Measurements from ENCODE around the gene CYP2C19.
"Not testable (repeated sequence)": the region's sequence is repeated elsewhere in the genome, so short reads cannot be mapped to it uniquely, and the experiment has no call there.

CYP2C19 gene

GRCh38 chr10:94762393-94762792 lies at the start of gene CYP2C19:
Gene CYP2C19 (plus strand): TSS chr10:94762681. CDS start chr10:94762706, 25 bp downstream.
- DNase-seq (ENCODE audit: low spot score) = no peak

GRCh38 chr10:94725871-94726270 lies 36.6 kb upstream of the CYP2C19 start:
- no peak for DNase-seq (ENCODE audit: low spot score)

DNA sequence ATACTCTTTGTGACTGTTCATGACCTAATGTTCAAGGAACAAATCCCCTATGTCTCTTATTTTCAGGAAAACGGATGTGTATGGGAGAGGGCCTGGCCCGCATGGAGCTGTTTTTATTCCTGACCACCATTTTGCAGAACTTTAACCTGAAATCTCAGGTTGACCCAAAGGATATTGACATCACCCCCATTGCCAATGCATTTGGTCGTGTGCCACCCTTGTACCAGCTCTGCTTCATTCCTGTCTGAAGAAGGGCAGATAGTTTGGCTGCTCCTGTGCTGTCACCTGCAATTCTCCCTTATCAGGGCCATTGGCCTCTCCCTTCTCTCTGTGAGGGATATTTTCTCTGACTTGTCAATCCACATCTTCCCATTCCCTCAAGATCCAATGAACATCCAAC lies 27.3 kb upstream of the CYP2C19 start:
- no peak for DNase-seq (ENCODE audit: low spot score)

DNA sequence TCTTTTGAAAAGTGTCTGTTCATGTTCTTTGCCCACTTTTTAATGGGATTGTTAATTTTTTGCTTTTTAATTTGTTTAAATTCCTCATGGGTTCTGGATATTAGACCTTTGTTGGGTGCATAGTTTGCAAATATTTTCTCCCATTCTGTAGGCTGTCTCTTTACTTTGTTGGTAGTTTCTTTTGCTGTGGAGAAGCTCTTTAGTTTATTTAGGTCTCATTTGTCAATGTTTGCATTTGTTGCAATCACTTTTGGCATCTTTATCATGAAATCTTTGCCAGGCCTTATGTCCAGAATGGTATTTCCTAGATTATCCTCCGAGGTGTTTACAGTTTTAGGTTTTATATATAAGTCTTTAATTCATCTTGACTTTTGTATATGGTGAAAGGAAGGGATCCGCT lies 23.9 kb upstream of the CYP2C19 start:
- no peak for DNase-seq (ENCODE audit: low spot score)

DNA sequence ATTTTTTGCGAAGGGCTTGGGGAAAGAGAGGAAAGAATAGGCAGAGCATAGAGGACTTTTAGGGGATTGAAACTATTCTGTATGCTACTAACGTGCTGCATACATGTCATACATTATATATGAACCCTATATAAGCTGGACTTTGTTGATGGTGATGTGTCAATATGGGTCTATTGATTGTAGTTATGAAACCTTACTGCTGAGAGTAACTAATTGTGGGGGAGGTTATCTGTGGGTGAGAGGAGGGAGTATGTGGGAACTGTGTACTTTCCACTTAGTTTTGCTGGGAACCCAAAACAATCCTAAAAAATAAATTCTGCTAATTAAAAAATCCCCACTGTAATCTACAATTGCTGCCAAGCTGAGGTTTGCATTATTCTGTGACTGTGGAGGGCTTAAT lies 15.3 kb upstream of the CYP2C19 start:
- no peak for DNase-seq (ENCODE audit: low spot score)

DNA sequence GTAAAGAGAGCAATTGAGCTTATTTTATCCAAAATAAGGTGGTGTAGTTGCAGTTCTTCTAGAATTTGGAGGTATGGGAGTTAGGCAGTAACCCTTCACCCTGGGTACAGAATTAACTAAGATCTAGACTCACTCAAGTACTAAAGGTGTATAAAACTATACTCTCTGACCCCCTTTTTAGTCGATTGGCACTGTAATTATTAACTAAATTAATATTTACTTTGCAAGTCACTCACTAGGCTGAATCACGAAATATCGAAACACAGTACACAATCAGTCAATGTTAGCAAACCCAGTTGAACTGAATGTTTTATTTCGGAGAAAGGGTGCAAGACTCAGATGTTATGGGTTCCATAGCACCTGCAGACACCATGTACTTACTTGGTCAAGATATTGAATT lies 14.6 kb upstream of the CYP2C19 start:
- no peak for DNase-seq (ENCODE audit: low spot score)

GRCh38 chr10:94757916-94758315 lies 4.6 kb upstream of the CYP2C19 start:
- DNase-seq (ENCODE audit: low spot score) = no peak

DNA sequence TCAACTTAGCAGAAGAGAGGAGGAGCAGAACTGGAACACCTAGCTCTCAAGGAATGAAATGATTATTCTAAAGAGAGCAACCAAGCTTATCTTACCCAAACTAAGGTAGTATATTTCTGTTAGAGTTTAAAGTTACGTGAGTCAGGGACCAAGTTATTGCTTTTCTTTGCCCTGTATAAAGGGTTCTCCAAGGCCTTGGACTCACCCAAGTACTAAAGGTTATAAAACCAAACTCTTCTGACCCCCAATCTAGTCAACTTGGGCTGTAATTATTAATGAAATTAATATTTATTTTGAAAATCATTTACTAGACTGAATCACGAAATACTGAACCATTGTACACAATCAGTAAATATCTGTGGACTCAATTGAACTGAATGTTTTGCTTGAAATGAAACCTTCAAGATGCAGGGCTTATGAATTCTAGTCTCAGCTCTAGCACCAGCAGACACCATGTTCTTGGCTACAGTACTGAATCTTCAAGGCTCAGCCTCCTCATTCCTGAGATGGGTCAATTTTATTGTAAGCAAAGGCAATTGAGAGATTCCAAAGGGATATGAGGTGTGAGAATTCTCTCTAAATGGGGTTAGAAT lies 1.8 kb upstream of the CYP2C19 start:
- DNase-seq (ENCODE audit: low spot score) = no peak

DNA sequence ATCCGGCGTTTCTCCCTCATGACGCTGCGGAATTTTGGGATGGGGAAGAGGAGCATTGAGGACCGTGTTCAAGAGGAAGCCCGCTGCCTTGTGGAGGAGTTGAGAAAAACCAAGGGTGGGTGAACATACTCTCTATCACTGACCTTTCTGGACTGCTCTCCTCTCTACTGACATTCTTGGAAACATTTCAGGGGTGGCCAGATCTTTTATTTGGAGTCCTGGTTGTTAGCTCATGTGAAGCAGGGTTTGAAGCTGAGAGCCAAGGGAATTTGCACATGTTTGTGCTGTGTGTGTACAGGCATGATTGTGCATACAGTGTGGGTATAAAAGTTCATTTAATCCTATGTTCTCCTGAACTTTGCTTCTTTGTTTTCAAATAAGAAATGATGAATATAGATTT lies 12.9 kb downstream of the CYP2C19 start:
- not testable (repeated sequence) for DNase-seq (ENCODE audit: low spot score)

DNA sequence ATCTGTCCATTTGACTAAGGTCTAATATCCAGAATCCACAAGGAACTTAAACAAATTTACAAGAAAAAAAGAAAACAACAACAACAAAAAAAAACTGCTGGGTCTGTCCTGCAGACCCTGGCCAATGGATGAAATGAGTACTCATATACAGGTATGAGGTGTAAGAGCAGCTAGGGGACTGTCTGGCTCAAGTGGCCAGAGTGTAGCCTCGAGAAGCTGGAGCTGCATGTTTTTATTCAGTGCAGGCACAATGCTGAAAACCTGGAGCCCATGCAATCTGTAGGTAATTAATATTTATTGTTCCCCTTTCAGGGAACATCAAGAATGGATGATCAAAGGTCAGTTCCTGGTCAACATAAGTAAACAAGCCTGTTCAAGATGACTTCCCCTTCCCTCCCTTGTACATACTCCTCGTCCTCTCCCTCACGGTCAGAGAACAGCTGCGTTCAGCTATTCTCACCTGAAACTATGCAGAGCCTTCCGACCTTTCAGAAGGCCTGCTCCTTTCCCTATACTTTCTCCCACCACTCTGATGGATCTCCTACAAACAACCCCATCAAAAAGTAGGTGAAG lies 15.5 kb downstream of the CYP2C19 start:
- DNase-seq (ENCODE audit: low spot score) = no peak

DNA sequence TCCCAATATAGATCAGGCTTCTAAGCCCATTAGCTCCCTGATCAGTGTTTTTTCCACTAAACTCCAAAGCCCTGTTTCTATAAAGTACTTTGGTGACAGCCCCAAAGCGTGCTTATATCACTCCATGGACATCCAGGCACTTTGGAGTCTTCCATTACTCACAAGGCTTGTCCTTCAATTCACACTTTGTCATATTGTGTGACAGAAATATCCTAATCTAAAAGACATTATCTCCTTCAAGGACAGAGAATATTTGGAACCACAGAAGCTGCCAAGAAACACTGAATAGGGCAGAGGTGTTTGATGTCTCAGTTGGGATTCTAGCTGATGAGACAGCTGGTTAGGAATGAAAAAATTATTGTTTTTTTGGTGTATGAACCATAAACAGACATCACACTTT lies 18.4 kb downstream of the CYP2C19 start:
- no peak for DNase-seq (ENCODE audit: low spot score)

DNA sequence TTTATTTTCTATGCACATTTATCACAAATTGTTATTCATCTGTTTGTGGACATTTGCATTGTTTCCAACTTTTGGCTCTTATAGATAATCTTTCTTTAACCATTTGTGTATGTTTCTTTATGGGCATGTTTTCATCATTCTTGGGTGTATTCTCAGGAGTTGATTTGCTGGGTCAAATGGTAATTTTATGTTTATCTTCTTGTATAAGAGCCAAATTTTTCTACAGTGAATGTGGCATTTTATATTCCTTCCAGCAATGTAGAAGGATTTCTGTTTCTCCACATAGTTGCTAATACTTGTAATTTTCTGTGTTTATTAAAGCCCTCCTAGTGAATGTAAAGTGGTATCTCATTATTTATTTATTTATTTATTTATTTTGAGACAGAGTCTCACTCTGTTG lies 21.8 kb downstream of the CYP2C19 start:
- no peak for DNase-seq (ENCODE audit: low spot score)

GRCh38 chr10:94785211-94785610 lies 22.7 kb downstream of the CYP2C19 start:
- no peak for DNase-seq (ENCODE audit: low spot score)

DNA sequence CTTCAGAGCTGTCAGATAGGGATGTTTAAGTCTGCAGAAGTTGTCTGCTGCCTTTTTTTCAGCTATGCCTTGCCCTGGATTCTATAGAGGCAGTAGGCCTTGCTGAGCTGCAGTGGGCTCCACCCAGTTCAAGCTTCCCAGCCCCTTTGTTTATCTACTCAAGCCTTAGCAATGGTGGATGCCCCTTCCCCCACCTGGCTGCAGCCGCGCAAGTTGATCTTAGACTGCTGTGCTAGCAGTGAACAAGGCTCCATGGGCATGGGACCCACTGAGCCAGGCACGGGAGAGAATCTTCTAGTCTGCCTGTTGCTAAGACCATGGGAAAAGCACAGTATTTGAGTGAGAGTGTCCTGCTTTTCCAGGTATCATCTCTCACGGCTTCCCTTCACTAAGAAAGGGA lies 38.1 kb downstream of the CYP2C19 start:
- not testable (repeated sequence) for DNase-seq (ENCODE audit: low spot score)

GRCh38 chr10:94803307-94803706 lies 40.8 kb downstream of the CYP2C19 start:
- DNase-seq (ENCODE audit: low spot score) = no peak

GRCh38 chr10:94830025-94830424 lies 67.5 kb downstream of the CYP2C19 start:
- DNase-seq (ENCODE audit: low spot score) = not testable (repeated sequence)

- no peak for DNase-seq (ENCODE audit: low spot score)
Measured at GRCh38 chr10:94846204-94846603, 83.7 kb downstream of the CYP2C19 start.

- DNase-seq (ENCODE audit: low spot score) = no peak
Measured at GRCh38 chr10:94850766-94851165, 88.3 kb downstream of the CYP2C19 start.

- no peak for DNase-seq (ENCODE audit: low spot score)
Measured at GRCh38 chr10:94851263-94851662, 88.8 kb downstream of the CYP2C19 start.

DNA sequence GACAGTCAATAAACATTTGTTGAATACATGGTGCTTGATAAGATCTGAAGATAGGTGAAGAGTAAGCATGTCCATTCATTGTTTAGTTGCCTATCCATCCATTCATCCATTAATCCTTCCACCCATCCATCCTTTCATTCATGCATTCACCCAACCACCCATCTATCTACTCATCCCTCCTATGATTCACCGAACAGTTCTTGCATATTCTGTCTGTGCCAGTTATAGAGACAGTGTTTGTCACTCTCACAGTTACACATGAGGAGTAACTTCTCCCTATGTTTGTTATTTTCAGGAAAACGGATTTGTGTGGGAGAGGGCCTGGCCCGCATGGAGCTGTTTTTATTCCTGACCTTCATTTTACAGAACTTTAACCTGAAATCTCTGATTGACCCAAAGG lies 90.0 kb downstream of the CYP2C19 start:
- DNase-seq (ENCODE audit: low spot score) = no peak

DNA sequence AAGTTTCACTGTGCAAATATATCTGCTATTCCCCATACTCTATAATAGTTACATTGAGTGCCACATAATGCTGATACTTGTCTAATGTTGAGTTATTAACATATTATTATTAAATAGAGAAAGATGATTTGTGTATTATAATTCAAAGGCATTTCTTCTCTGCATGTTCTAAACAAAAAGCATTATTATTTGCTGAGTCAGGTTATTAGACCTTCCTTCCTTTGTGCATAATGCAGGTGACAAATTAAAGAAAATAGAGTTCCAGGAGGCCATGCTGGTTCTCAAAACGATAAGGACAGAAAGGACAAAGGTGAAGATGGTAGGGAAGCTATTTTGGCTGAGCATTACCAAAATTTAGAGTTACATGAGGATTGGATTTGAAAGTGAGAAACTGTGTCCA lies 90.6 kb downstream of the CYP2C19 start:
- DNase-seq (ENCODE audit: low spot score) = no peak

- no peak for DNase-seq (ENCODE audit: low spot score)
Measured at GRCh38 chr10:94858005-94858404, 95.5 kb downstream of the CYP2C19 start.

DNA sequence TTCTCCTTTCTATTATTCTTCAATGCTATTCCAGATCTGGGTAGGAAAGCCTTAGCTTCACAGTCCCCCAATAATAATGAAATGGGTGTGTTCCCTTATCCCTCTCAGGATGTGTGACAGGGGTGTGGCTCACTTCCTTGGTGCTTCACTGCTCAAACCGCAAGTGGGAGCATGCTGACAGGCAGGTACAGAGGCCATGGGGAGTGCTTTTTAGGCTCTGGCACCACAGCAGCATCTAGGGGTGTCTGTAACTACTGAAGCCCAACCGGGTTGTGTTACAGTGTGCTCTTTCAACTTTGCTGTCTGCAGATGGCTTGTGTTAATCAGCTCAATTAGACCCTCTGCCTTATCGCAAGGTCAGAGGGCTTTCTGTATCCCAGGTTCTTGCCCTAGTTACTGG lies 96.6 kb downstream of the CYP2C19 start:
- no peak for DNase-seq (ENCODE audit: low spot score)

DNA sequence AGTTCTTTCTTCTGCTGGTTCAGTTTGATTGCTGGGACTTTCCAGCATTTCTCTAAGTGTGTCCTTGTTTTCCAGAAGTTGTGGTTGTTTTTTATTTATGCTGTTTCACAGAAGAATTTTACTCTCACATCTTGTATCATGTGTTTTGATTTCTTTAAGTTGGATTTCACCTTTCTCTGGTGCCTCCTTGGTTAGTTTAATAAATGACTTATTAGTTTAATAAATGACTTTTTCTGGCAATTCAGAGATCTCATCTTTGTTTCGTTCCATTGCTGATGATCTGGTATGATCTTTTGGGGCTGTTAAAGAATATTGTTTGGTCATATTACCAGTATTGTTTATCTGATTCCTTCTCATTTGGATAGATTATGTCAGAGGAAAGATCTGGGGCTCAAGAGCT lies 116.2 kb downstream of the CYP2C19 start:
- DNase-seq (ENCODE audit: low spot score) = no peak

Data from COLO829 (cell line).